Stimulated activated CD4-positive, alpha-beta T cell treated with anti-CD3 and anti-CD28 coated beads, TNF-alpha, amount 100 ng/mL, for 24 hours (primary cell): ENCODE measurements around the gene SLC22A23.

Source experiments
- DNase-seq, 3 experiments: peaks; one replicate each; pipeline ENCODE4 v3.0.0-alpha.2; 2020; ENCODE audit warnings: low read depth in 3 of 3

The SLC22A23 gene

GRCh38 chr6:3370361-3371221 is 86.3 kb downstream of the SLC22A23 start:
- no peak for DNase-seq

GRCh38 chr6:3369985-3370360 is 86.9 kb downstream of the SLC22A23 start:
- DNase-seq = no peak

GRCh38 chr6:3368685-3369084 is 88.2 kb downstream of the SLC22A23 start:
- DNase-seq = no peak

GRCh38 chr6:3367630-3368029 is 89.2 kb downstream of the SLC22A23 start:
- DNase-seq = no peak

- DNase-seq = no peak
Measured at GRCh38 chr6:3366596-3367413, 90.0 kb downstream of the SLC22A23 start.

- DNase-seq = no peak
Measured at GRCh38 chr6:3364391-3364790, 92.5 kb downstream of the SLC22A23 start.

GRCh38 chr6:3363296-3364025 is 93.4 kb downstream of the SLC22A23 start:
- no peak for DNase-seq

GRCh38 chr6:3361312-3362037 is 95.4 kb downstream of the SLC22A23 start:
- no peak for DNase-seq

GRCh38 chr6:3360727-3361045 is 96.2 kb downstream of the SLC22A23 start:
- no peak for DNase-seq

GRCh38 chr6:3359973-3360726 is 96.7 kb downstream of the SLC22A23 start:
- DNase-seq = no peak

GRCh38 chr6:3359101-3359752 is 97.6 kb downstream of the SLC22A23 start:
- DNase-seq = no peak

GRCh38 chr6:3358413-3359100 is 98.3 kb downstream of the SLC22A23 start:
- no peak for DNase-seq

- no peak for DNase-seq
Measured at GRCh38 chr6:3357678-3358077, 99.2 kb downstream of the SLC22A23 start.

GRCh38 chr6:3356824-3357420 is 99.9 kb downstream of the SLC22A23 start:
- no peak for DNase-seq

GRCh38 chr6:3356056-3356823 is 100.6 kb downstream of the SLC22A23 start:
- peak; percentile 14 to 24 (median 22) for DNase-seq

- DNase-seq = no peak
Measured at GRCh38 chr6:3355358-3356055, 101.3 kb downstream of the SLC22A23 start.

GRCh38 chr6:3355011-3355357 is 101.9 kb downstream of the SLC22A23 start:
- DNase-seq = no peak

GRCh38 chr6:3353939-3354338 is 102.9 kb downstream of the SLC22A23 start:
- no peak for DNase-seq
